Measurements from ENCODE around the gene PITHD1.
"Not testable (repeated sequence)": the region's sequence is repeated elsewhere in the genome, so short reads cannot be mapped to it uniquely, and the experiment has no call there.

PITHD1 gene

GRCh38 chr1:23777979-23778814, at the start of gene PITHD1:
PITHD1 (plus strand) TSS chr1:23778418; CDS start chr1:23778516, 98 bp downstream.
- DNase-seq = peak; percentile 58

GRCh38 chr1:23732363-23733224, 45.6 kb upstream of the PITHD1 start:
- no peak for DNase-seq

GRCh38 chr1:23733281-23733680, 44.9 kb upstream of the PITHD1 start:
- DNase-seq = not testable (repeated sequence)

- DNase-seq = no peak
Measured at GRCh38 chr1:23736437-23737134, 41.6 kb upstream of the PITHD1 start.

- DNase-seq = no peak
Measured at GRCh38 chr1:23741609-23742008, 36.6 kb upstream of the PITHD1 start.

- DNase-seq = no peak
Measured at GRCh38 chr1:23742670-23743286, 35.4 kb upstream of the PITHD1 start.

GRCh38 chr1:23743287-23744152, 34.7 kb upstream of the PITHD1 start, which contains the start of gene ELOA:
ELOA (plus strand) TSS chr1:23743471; CDS start chr1:23743504, 33 bp downstream.
- DNase-seq = no peak

GRCh38 chr1:23745515-23745914, 32.7 kb upstream of the PITHD1 start:
- DNase-seq = no peak

GRCh38 chr1:23748016-23748415, 30.2 kb upstream of the PITHD1 start:
- no peak for DNase-seq

- DNase-seq = no peak
Measured at GRCh38 chr1:23751050-23751814, 27.0 kb upstream of the PITHD1 start.

- no peak for DNase-seq
Measured at GRCh38 chr1:23751815-23752200, 26.4 kb upstream of the PITHD1 start.

GRCh38 chr1:23752909-23753308, 25.3 kb upstream of the PITHD1 start:
- DNase-seq = no peak

GRCh38 chr1:23756676-23757075, 21.5 kb upstream of the PITHD1 start:
- DNase-seq = no peak

GRCh38 chr1:23757812-23758211, 20.4 kb upstream of the PITHD1 start:
- DNase-seq = no peak

- no peak for DNase-seq
Measured at GRCh38 chr1:23759277-23759676, 18.9 kb upstream of the PITHD1 start.

GRCh38 chr1:23763041-23763577, 15.1 kb upstream of the PITHD1 start:
- DNase-seq = no peak

GRCh38 chr1:23768733-23769132, 9.5 kb upstream of the PITHD1 start:
- DNase-seq = no peak

- peak; percentile 16 for DNase-seq
Measured at GRCh38 chr1:23772049-23772853, 6.0 kb upstream of the PITHD1 start.

- no peak for DNase-seq
Measured at GRCh38 chr1:23772854-23773242, 5.4 kb upstream of the PITHD1 start.

Measured in NCI-H1417 treated with DMSO at 0.1 percent for 48 hours (cell line).